ENCODE data around the gene MYOF. TPM values are rescaled to one million over a fixed set of nuclear protein-coding genes. Genes with fewer than 3 reads are reported as not detected.

The MYOF gene
- polyA plus RNA-seq, 3 donors: 9.7 to 29.1 (median 14.5) TPM

DNA sequence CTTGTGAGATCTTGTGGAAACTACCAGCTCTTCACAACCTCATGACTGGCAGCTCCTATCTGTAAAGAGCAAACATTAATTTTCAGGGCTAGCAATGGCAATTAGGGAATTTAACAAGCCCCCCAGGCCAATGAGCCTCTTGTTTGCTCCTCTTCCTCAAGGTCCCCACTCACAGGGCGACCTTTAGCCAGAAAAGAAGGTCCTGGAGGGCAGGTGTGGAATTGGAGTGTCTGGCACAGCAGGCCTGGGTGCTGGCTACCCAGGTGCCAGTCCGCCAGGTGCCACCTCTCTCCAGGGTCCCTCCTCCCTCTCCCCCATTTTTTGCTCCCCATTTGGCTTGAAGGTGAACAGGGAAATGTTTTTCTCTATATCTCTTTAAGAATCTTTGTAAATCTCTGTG is 12.4 kb upstream of the MYOF start:
- Histone ChIP-seq H3K79me2 (ENCODE audit: insufficient read depth, low read length) (peaks cover 31% of the 10 kb centered on the region), H3K36me3 (replicated peaks in 1 of 2; ENCODE audit: control insufficient read depth in 1 of 2, insufficient read depth in 2 of 2, low read length in 2 of 2) (no peaks in the 10 kb centered on the region), H3K27me3 (ENCODE audit: control insufficient read depth in 2 of 2, insufficient read depth in 2 of 2, low read length in 2 of 2) (no peaks in the 10 kb centered on the region), H3K27ac (ENCODE audit: low read depth in 1 of 2, low read length in 2 of 2) (no peak overlapping the region), H3K9ac (ENCODE audit: insufficient read depth, low read length, poor library complexity, severe bottlenecking) (no peak overlapping the region), H3K9me3 (replicated peaks in 1 of 2; ENCODE audit: control insufficient read depth in 1 of 2, insufficient read depth in 1 of 2, low read length in 2 of 2) (no peaks in the 10 kb centered on the region), H3K4me1 (ENCODE audit: control insufficient read depth in 1 of 2, insufficient read depth in 2 of 2, low read length in 2 of 2) (peaks cover 22 to 28% of the 10 kb centered on the region in 2 donors), H3K4me2 (replicated peaks; ENCODE audit: extremely low read depth, low read length, poor library complexity, severe bottlenecking) (no peak overlapping the region), H2AFZ (ENCODE audit: insufficient read depth, low read depth, low read length, poor library complexity, severe bottlenecking) (no peak overlapping the region), H4K20me1 (ENCODE audit: insufficient read depth, low read length) (no peaks in the 10 kb centered on the region), H3K4me3 (replicated peaks in 1 of 3; ENCODE audit: low read depth in 2 of 3, low read length in 3 of 3) (no peak overlapping the region)
- TF ChIP-seq CTCF (IDR thresholded peaks at IDR 0.05): no peak
- H3K4me1 Mint-ChIP-seq: peaks cover 32% of the 10 kb centered on the region
- no CpG with 5 or more reads among the region's 2 CpGs for WGBS (ENCODE audit: insufficient coverage)
- H3K27me3 Mint-ChIP-seq (ENCODE audit: low read depth in 3 of 3): peaks cover 1 to 7% (median 1%) of the 10 kb centered on the region in 3 donors
- H3K9me3 Mint-ChIP-seq: no peaks in the 10 kb centered on the region
- no peak overlapping the region for H3K4me3 Mint-ChIP-seq
- DNase-seq: no peak
- H3K36me3 Mint-ChIP-seq: peaks cover 0 to under 1% of the 10 kb centered on the region in 2 donors
- intact Hi-C loops (cut with micrococcal nuclease): no loop called here
- no peak overlapping the region for H3K27ac Mint-ChIP-seq

GRCh38 chr10:93493162-93493561 is 11.0 kb upstream of the MYOF start:
- peaks cover 3 to 11% (median 6%) of the 10 kb centered on the region in 3 donors for H3K27me3 Mint-ChIP-seq (ENCODE audit: low read depth in 3 of 3)
- H3K4me3 ChIP-seq (replicated peaks in 1 of 3; ENCODE audit: low read depth in 2 of 3, low read length in 3 of 3): no peak overlapping the region
- intact Hi-C loops (cut with micrococcal nuclease): no loop called here
- no peaks in the 10 kb centered on the region for H3K27me3 ChIP-seq (ENCODE audit: control insufficient read depth in 2 of 2, insufficient read depth in 2 of 2, low read length in 2 of 2)
- H3K9me3 Mint-ChIP-seq: no peaks in the 10 kb centered on the region
- no peak overlapping the region for H3K27ac ChIP-seq (ENCODE audit: low read depth in 1 of 2, low read length in 2 of 2)
- H3K27ac Mint-ChIP-seq: no peak overlapping the region
- no peak for TF ChIP-seq CTCF (IDR thresholded peaks at IDR 0.05)
- no peaks in the 10 kb centered on the region for H3K36me3 ChIP-seq (replicated peaks in 1 of 2; ENCODE audit: control insufficient read depth in 1 of 2, insufficient read depth in 2 of 2, low read length in 2 of 2)
- peaks cover 21% of the 10 kb centered on the region for H3K4me1 Mint-ChIP-seq
- no peak overlapping the region for H3K9ac ChIP-seq (ENCODE audit: insufficient read depth, low read length, poor library complexity, severe bottlenecking)
- peaks cover 18% of the 10 kb centered on the region for H3K79me2 ChIP-seq (ENCODE audit: insufficient read depth, low read length)
- H3K36me3 Mint-ChIP-seq: no peaks in the 10 kb centered on the region
- peaks cover 19 to 24% of the 10 kb centered on the region in 2 donors for H3K4me1 ChIP-seq (ENCODE audit: control insufficient read depth in 1 of 2, insufficient read depth in 2 of 2, low read length in 2 of 2)
- no peaks in the 10 kb centered on the region for H4K20me1 ChIP-seq (ENCODE audit: insufficient read depth, low read length)
- no peak overlapping the region for H3K4me3 Mint-ChIP-seq
- WGBS (ENCODE audit: insufficient coverage): no CpG with 5 or more reads among the region's 3 CpGs
- no peak overlapping the region for H3K4me2 ChIP-seq (replicated peaks; ENCODE audit: extremely low read depth, low read length, poor library complexity, severe bottlenecking)
- H2AFZ ChIP-seq (ENCODE audit: insufficient read depth, low read depth, low read length, poor library complexity, severe bottlenecking): no peak overlapping the region
- no peak for DNase-seq
- no peaks in the 10 kb centered on the region for H3K9me3 ChIP-seq (replicated peaks in 1 of 2; ENCODE audit: control insufficient read depth in 1 of 2, insufficient read depth in 1 of 2, low read length in 2 of 2)
